HG02642 (cell line): ENCODE measurements around the gene JAK1.

ENCODE experiments used
- ATAC-seq: cut with Tn5 transposase; IDR thresholded peaks from one replicate; pipeline ENCODE4 v1.9.1; 2021; ENCODE audit warnings: mild to moderate bottlenecking; ENCODE audit not compliant: unreplicated experiment, poor library complexity

The JAK1 gene

DNA sequence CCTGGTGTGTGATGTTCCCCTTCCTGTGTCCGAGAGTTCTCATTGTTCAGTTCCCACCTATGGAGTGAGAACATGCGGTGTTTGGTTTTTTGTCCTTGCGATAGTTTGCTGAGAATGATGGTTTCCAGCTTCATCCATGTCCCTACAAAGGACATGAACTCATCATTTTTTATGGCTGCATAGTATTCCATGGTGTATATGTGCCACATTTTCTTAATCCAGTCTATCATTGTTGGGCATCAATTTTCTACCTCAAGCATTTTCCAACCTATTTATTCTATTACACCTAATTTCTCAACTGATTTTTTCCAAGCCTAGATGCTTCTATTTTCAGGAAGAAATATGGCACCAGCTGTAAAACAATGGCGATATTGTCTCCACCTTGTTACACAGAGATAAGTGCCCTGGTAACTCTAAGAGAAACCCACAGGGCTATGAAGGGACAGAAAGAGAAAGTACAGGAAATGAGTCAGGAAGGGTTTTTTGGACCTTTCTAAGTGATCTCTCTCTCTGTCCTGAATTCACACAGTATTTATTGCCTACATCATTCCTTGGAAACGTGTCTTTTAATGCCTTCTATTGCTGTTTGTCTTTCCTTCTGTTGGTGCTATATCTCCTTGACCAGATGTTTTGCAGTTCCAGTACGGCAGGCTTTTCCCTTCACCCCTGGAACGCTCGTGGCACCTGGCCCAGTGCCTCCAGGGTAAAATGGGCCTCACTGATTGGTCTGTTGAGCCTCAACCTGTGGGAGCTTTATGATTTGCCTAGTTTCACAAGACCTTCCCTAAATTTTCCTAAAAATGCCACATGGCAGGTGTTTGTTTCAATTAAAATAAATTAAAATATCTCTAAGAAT lies 14.6 kb upstream of the JAK1 start:
- no peak for ATAC-seq

DNA sequence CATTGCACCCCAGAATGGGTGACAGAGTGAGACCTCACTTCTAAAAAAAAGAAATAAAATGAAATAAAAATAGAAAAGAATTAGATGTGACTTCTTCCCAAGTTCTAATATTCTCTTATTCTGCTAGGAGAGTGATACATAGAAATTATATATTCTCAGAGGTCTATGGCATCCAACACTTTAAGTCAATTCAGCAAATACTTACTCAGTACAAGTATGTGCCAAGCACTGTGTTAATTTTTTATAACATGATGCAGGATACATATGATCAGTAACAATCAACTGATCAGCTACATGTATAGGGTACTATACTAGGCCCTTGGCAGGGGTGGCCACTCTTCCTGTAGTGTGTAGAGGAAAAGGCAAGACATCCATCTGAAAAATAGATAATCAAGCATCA lies 13.0 kb upstream of the JAK1 start:
- no peak for ATAC-seq

DNA sequence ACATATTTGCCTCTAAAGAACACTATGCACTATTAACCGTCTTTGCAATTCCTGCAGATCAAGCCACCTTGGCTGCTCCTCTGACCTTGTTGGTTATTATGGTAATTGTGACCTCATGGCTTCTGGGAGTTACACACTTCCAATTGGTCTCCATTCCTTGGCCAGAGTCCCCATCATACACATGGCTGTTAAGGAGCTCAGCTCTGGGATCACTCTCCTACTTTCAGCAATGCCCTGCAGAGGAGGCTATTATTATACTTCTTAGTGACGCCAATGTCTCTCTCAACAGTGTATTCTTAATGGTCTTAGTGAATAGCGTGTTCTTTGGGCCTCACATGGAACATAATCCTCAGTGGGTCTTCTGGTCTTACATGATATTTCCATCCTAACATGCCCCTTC lies 10.0 kb upstream of the JAK1 start:
- no peak for ATAC-seq

DNA sequence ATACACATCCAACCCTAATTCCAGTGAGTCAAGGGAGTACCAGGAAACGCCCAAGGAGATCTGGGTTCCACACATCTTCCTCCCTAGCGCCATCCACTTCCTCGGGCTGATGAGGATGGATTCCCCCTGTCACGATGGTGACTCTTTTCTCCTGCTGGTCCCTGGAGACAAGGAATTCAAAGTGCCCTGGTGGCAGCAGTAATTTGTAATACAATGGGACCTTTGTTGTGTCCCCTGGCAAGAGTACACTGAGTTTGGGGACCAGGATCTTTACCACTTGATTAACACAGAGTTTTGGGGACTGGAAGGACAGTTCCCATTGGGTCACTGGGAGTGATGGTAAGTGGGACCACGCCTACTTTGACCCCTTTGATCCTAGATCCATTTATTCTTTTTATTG lies 9.4 kb upstream of the JAK1 start:
- no peak for ATAC-seq

DNA sequence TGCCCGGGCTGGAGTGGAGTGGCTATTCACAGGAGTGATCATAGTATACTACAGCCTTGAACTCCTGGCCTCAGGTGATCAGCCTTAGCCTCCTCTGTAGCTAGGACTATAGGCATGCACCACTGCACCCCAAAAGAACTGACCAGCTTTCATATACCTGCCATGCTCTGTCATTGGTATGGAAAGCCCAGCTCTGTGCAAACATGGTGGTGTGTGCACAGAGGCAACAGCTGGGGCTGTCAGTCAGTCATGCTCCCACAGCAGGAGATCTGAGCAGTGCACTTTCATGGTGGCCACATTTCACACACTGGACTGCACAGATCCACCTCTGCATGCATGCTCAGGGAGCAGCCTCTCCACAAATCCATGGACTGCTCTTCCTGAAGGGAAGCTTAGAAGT lies 8.8 kb upstream of the JAK1 start:
- no peak for ATAC-seq

DNA sequence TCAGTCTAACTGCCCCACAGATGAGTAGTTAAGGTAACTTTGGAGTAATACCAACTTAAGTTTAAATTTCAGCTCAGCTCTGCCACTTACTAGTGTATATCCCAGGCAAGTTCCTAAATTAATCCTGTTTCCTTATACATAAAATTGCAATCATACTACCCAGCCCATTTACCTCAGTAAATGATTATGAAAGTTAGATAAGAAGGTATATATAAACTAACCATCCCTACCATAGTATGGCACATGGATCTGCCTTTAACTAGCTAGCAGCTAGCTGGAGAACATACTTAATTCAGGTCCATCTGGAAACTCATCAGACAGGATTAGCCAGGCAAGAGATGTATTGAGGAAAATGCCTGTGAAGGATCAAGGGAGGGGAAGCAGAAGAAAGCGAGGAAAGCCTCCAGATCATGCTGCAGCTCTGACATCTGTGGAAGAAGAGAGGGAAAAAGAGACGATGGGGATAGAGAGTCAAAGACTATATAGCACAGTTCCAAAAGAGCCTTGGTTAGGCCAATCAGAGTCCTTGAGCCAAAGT lies 8.0 kb upstream of the JAK1 start:
- ATAC-seq, result no peak

DNA sequence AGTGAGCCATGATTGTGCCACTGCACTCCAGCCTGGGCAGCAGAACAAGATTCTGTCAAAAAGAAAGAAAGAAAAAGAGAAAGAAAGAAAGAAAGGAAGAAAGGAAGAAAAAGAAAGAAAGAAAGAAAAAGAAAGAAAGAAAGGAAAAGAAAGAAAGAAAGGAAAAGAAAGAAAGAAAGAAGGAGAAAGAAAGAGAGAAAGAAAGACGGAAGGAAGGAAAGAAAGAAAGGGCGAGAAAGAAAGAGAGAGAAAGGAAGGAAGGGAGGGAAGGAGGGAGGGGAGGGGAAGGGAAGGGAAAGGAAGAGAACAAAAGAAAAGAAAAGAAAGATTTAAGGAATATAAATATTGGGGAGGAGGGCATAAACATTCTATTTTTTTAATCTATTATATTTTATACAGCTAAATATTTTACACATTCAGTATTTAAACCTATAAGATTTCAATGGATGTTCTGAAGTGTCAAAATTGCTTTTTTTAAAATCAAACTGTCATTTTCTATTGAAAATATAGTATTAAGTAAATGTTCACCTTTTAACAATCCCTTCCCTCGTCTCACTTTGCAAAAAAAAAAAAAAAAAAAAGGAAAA lies 6.8 kb upstream of the JAK1 start:
- no peak for ATAC-seq

DNA sequence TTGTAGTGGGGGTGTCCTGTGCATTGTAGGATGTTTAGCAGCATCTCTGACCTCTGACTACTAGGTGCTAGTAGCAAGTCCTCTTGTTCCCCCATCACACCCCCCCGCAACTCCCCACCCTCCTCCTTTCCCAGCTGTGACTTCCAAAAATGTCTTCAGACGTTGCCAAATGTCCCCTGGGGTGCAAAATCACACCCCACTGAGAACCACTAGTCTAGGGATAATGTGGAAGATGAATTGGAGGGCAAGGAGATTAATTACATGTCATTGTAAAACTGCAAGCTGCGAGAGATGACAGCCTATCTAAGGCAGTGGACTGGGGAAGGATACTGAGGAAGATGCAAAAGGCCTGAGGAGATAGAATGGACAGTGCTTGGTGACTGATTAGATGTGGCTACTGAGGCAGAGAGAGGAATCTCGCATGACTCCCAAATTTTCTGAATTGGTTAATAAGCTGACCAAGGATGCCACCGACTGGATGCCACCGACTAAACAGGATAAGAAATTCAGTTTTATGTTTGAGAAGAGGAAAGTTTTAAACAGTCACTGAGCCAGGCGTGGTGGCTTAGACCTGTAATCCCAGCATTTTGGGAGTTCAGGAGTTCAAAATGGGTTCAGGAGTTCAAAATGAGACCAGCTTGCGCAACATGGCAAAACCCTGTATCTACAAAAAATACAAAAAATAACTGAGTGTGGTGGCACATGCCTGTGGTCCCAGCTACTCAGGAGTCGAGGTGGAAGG lies 3.1 kb upstream of the JAK1 start:
- no peak for ATAC-seq

DNA sequence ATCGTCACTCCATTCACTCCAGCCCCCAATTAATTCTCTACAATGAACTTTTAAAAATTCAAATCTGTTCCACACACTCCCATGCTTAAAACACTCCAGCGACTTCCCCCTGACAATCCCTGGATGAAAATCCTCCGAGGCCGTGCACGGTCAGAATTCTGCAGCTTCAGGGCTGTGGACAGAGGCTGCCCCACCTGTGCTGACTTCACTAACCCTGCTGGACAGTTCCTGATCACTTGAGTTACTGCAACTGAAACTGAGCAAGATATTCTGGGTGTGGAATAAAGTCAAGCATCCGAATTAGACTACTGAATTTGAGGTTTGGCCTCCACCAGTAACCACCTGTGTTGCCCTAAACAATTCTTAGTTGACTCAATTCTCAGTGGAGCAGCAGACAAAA lies 1.0 kb upstream of the JAK1 start:
- no peak for ATAC-seq

DNA sequence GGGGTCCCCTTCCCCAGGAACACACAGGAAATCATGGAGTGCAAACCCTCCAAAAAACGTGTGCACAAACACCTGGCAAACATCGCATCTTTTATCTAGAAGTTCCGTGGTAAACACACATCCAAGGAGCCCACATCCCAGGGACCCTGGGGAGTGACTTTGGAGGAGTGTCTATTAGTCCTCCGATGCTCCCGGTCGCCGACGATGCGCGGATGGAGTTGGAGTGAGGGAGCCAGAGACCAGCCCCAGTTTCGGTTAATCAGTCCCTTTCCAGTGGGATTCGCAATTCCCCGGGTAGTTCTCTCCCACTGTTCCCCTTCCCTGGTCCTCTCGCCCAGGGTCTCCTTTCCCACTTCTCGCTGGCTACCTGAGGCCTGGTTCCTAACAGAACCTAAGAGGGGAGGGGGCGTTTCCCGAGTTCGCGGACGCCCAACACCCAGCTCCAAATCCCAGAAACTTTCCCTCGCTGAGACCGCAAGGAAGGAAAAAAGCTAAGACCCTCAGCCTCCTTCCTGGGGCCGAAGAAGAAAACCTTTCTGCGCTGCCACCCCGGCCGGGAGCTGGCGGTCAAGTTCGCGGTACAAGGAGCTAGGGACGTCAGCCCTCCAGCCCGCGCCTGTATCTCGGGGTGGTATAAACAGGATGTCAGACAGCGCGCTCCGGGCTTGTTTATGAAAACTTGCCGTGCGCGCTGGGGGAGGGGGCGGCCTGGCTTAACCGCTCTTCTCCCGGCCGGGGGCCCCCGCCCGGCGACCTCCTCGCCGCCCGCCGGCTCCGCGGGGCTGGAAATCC lies 787 bp downstream of the JAK1 start:
- ATAC-seq, result peak; percentile 53

DNA sequence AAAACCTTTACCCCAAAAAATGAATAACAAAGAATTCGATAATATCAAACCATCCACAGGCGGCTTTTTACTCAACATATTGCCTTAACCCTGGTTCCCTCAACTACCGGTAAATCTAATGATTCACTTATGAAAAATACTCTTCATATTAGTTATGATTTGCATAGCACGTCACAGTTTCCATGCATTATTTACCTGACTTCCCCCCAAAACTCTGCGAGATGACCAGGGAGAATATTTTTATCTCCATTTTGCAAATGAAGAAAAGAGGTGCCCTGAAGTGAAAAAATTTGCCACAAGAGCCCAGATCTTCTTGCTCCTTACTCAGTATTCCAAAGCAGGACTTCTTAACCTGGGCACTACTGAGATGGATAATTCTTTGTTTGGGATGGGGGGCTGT lies 2.9 kb downstream of the JAK1 start:
- ATAC-seq, result no peak

DNA sequence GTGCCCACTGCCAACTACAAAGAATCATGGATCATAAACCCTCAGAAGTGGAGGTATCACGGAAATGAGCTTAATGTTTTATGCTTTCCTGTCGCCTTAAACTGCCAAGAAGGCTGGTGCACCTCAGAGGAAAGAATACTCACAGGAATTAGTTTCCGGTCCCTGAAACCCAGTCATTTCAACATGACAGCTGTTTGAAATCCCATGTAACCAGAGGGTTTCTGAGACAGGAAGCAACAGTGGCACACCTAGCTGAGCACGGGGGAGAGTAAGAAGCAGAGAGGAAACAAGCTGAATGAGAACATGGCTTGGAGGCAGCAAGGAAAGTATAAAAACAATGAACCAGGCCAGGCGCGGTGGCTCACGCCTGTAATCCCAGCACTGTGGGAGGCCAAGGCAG lies 3.9 kb downstream of the JAK1 start:
- no peak for ATAC-seq

DNA sequence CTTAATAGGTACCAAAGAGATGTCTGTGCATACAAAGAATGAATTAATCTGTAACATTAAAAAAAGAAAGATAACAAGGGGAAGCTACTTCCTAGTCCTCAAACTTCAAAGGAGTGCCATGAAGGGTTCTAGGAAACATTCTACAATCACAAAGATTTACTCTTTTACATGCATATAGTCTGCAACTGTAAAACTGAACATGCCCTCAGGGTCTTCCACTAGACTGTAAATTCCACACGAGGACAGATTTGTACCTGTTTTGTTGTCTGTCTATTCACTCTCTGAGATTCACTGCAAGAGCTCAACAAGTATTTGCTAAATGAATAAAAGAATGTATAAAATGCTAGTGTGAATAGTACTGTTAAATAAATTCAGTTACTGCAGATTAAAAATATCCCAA lies 4.4 kb downstream of the JAK1 start:
- no peak for ATAC-seq

DNA sequence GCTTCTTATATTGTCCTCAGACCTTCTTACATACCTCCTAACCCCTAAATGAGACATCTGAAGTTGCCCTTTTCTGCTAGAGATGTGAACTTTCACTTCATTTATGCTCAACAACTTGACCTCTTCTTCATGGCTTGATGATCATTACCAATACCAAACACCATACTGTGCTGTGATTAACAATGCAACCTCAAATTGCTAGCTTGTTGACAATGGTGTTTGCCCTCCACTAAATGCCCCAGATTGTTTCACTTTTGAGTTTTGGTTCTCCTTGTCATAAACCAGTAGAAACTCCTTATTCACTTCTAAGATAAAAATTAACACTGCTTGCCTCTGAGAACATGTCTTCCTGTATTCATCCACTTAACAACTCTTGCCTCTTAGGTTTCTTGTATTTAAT lies 5.6 kb downstream of the JAK1 start:
- peak; percentile 60 for ATAC-seq

DNA sequence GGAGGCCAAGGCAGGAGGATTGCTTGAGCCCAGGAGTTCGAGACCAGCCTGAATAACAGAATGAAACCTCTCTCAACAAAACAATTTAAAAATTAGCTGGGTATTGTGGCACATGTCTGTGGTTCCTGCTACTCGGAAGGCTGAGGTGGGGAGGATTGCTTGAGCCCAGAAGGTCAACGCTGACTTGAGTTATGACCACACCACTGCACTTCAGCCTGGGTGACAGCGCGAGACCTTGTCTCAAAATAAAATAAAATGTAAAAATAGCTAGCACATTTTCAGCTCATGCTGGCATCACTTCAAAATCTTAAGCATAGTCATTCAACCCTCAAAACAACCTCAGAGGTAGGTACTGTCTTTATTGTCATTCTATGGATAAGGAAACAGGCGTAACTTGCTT lies 6.4 kb downstream of the JAK1 start:
- no peak for ATAC-seq

DNA sequence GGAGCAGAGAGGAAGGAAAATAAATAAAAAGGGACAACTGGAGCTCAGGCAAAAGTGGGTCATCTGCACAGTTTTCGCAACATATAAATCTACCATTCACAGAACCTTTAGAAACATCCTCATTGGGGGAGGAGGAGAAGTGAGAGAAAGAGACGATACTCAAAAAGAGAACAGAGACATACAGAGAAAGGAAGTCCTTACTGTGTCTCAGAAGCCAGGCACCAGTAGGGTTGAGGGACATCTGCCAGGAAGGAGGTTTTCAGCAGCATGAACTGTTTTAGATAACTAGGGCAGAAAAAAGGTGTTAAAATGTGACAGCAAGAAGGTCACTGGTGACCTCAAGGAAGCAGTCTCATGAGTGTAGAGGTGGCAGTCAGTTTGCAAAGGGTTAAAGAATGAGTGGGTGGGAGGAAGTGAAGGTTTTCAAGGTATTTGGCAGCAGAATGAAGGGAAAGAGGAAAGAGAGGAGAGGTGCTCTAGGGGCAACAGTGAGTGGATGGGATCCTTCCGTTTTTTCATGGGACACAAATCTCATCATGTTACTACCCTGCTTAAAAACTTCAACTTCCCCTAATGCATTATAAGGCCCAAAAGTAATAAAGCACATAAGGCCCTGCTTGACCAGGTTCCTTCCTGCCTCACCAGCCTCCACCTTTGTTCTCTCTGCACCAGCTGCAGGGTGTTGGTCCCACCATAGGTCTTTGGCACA lies 9.5 kb downstream of the JAK1 start:
- ATAC-seq, result peak; percentile 87

DNA sequence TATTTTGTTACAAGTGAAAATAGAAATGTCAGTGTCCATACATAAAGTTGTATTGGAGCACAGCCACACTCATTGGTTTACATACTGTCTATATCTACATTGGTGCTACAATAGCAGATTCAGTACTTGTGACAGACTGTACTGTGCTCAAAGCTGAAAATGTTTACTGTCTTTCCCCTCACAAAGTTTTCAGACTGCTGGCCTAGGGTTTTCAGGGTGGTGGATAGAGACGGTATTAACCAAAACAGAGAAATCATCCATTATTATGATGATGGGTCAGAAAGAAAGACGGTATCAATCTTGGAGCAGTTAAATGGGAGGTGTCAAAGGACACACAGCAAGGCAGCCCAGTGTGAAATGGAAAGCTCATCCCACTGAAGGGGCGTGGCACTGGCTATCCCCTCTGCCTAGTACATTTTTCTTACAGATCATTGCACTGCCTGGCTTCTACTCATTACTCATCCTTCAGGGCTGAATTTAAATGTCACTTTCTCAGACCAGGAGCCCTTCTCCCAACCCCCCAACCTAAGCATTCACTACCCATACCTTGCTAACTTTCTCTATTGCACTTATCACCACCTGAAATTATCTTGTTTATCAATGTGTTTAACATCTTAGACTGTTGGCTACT lies 10.2 kb downstream of the JAK1 start:
- ATAC-seq, result peak; percentile 1

DNA sequence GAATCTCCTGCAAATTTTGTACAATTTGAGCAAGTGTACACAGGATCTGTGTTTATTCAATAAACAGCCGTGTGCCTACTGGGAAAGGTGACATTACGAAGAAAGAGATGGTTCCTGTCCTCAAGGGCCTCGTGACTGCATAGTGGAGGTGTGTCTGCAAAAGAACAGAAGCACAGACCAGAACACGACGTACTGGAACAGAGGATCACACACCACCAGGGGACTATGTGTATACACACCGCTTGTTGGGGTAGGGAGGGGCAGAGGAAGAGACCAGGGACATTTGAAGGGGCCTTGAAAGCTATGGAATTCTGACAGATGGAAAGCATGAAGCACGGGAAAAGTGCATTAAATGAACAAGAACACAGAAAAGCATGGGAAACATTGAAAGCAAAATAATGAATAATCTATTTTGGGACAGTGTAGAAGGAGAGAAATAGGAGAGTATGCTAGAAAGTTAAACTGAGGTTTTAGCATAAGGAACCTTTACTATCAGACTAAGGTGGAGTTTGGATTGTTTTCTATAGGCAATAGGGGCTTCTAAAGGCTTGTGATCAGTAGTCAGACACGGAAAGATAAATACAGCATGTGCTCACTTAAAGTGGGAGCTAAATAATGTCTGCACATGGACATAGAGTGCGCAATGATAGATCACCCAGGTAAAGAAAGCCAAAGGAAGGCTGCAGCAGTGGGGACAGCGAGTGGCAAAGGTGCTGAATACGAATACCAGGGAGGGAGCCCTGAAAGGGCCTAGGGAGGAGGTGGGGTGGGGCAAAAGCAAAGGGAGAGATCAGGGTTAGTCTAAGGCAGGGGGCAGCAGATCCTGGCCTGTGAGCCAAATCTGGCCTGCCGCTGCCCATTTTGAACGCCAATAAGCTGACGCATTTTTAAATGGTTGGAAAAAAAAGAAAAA lies 11.0 kb downstream of the JAK1 start:
- ATAC-seq, result no peak
